C4-2B (cell line): ENCODE data around the gene PPWD1.

Experiments
- CTCF ChIP-seq: fragments of 450-650 bp; conservative IDR thresholded peaks from 2 replicates; pipeline ENCODE4 v1.5.1; 2017; ENCODE audit warnings: mild to moderate bottlenecking
- ZFX ChIP-seq: fragments of 450-650 bp; IDR thresholded peaks from 2 replicates; pipeline ENCODE4 v1.6.1; 2017

- TF ChIP-seq CTCF (no peak), ZFX (no peak)
Observed at GRCh38 chr5:65530904-65531303, 32.2 kb upstream of the PPWD1 start.
